CD8-positive, alpha-beta memory T cell (primary cell): ENCODE data around the gene NXN. TPM values are rescaled to one million over a fixed set of nuclear protein-coding genes. Genes with fewer than 3 reads are reported as not detected.

Source experiments
- CTCF ChIA-PET: fragments of 350-600 bp; sonication (Branson Sonifier 250); formaldehyde crosslinking; loops from one replicate; lab custom pipeline; 2021; ENCODE audit warnings: antibody characterized with exemption; lab: Charles Lee
- POLR2A ChIA-PET: fragments of 350-600 bp; sonication (Branson Sonifier 250); formaldehyde crosslinking; loops from one replicate; lab custom pipeline; 2021; ENCODE audit warnings: antibody characterized with exemption; lab: Charles Lee
- DNase-seq, 5 donors: peaks; one replicate each; pipeline versions ENCODE4 v3.0.0 to v3.0.0-alpha.2; 2020 to 2022; ENCODE audit warnings: mixed read lengths in 1 of 5
- H3K27ac ChIP-seq: one replicate; pipeline ENCODE4 v1.7.0; 2013; ENCODE audit warnings: low read depth, mild to moderate bottlenecking, low read length, moderate library complexity
- H3K27me3 ChIP-seq: 2 replicates; pipeline ENCODE4 v1.7.0; 2013; ENCODE audit warnings: low read length, mild to moderate bottlenecking; ENCODE audit not compliant: insufficient read depth, poor library complexity, severe bottlenecking
- H3K36me3 ChIP-seq: 2 replicates; pipeline ENCODE4 v1.7.0; 2013; ENCODE audit warnings: mild to moderate bottlenecking, low read length, moderate library complexity; ENCODE audit not compliant: insufficient read depth
- H3K4me1 ChIP-seq: 2 replicates; pipeline ENCODE4 v1.7.0; 2013; ENCODE audit warnings: mild to moderate bottlenecking, low read length, moderate library complexity; ENCODE audit not compliant: insufficient read depth
- H3K4me3 ChIP-seq: 2 replicates; pipeline ENCODE4 v1.7.0; 2013; ENCODE audit warnings: mild to moderate bottlenecking, low read length
- H3K9me3 ChIP-seq: 2 replicates; pipeline ENCODE4 v1.7.0; 2013; ENCODE audit warnings: mild to moderate bottlenecking, low read length
- H3K27ac Mint-ChIP-seq, 8 donors: one replicate each; pipeline ENCODE4 v1.8.0; 2020 to 2021; ENCODE audit warnings: mixed read lengths in 8 of 8, mild to moderate bottlenecking in 6 of 8, inconsistent platforms in 3 of 8, moderate library complexity in 3 of 8
- H3K27me3 Mint-ChIP-seq, 2 donors: one replicate each; pipeline ENCODE4 v1.8.0; 2020 to 2021; ENCODE audit warnings: mixed read lengths in 2 of 2, mild to moderate bottlenecking in 1 of 2, moderate library complexity in 1 of 2
- H3K36me3 Mint-ChIP-seq, 3 donors: one replicate each; pipeline ENCODE4 v1.8.0; 2020 to 2021; ENCODE audit warnings: mixed read lengths in 3 of 3, inconsistent platforms in 1 of 3, mild to moderate bottlenecking in 1 of 3
- H3K4me1 Mint-ChIP-seq, 3 donors: one replicate each; pipeline ENCODE4 v1.8.0; 2020 to 2021; ENCODE audit warnings: mixed read lengths in 3 of 3, inconsistent platforms in 1 of 3, mild to moderate bottlenecking in 1 of 3
- H3K4me3 Mint-ChIP-seq, 7 donors: one replicate each; pipeline ENCODE4 v1.8.0; 2020 to 2021; ENCODE audit warnings: mixed read lengths in 7 of 7, mild to moderate bottlenecking in 6 of 7, moderate library complexity in 4 of 7, inconsistent platforms in 2 of 7
- H3K9me3 Mint-ChIP-seq, 5 donors: one replicate each; pipeline ENCODE4 v1.8.0; 2020 to 2022; ENCODE audit warnings: mixed read lengths in 5 of 5, mild to moderate bottlenecking in 3 of 5, moderate library complexity in 2 of 5, inconsistent platforms in 1 of 5
- polyA plus RNA-seq: library from polyadenylated mRNA; unstranded; fragments of 300-500 nt; fragmentation: Illumina TruSeq; gene quantifications from one replicate; pipeline ENCODE4 v1.2.3, GENCODE V29; 2021
- total RNA-seq, 2 experiments: library from RNA; stranded (reverse); gene quantifications; one replicate each; pipeline ENCODE4 v1.2.3, GENCODE V29; 2021

The NXN gene
- total and polyA plus RNA-seq, 3 experiments from 2014 or later = 0.08 to 0.42 (median 0.31) TPM

GRCh38 chr17:1003633-1003971 lies 24.0 kb upstream of the NXN start:
- POLR2A ChIA-PET = no interaction called here

DNA sequence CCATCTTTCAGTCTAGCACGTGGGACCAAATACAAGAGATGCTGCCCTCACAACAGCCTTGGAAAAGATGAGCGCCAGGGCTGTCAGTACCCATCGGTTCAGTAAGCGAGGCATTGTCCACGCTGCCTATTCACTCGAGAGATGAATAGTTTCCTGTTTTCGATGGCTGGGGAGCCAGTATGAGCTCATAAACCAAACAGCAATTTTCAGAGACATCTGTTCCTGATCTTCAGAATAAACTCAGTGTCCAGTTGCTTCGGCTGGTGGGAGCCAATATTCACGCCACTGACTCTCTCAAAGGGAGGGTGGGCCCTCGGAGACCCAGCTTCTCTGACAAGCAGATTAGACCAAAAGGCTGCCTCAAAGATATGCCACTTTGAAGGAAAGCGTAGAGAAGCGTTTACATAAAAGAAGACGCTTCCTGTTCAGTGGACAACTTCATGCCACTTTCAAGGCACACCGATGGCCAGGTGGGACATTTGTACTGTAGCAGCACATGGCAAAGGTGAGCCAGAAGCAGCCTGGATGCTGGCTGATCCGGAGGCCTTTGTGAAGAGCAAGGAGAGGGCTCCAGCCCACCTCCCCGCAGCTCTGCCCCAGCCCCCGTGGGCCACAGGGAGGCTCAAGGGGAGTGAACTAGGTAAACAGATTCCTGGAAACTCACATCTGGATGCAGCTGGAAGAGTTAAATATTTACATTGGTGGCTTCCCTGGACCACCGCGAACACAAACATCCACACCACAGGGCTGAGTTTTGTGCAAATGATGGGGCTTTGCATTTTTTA lies 23.4 kb upstream of the NXN start:
- Histone ChIP-seq H3K9me3 (no peaks in the 10 kb centered on the region), H3K36me3 (peaks cover 27% of the 10 kb centered on the region), H3K27me3 (no peaks in the 10 kb centered on the region), H3K27ac (no peak overlapping the region), H3K4me1 (peaks cover 4% of the 10 kb centered on the region), H3K4me3 (no peak overlapping the region)
- Mint-ChIP-seq H3K9me3 (no peaks in the 10 kb centered on the region), H3K27me3 (no peaks in the 10 kb centered on the region), H3K4me1 (peaks cover 13 to 19% (median 19%) of the 10 kb centered on the region in 3 donors), H3K36me3 (peaks cover 0 to 72% (median 4%) of the 10 kb centered on the region in 3 donors), H3K4me3 (no peak overlapping the region), H3K27ac (peak overlapping the region in 2 of 8 donors; percentile 17 to 30)
- CTCF ChIA-PET = interaction anchor here (1.1 kb wide), 1 partner anchor 22 kb away, joined by 4 read pairs; no protein-coding TSS in a partner anchor
- POLR2A ChIA-PET = no interaction called here
- no peak for DNase-seq

More at GRCh38 chr17:1003633-1003971, 24.0 kb upstream of the NXN start:
- Histone ChIP-seq H3K27me3 (no peaks in the 10 kb centered on the region), H3K27ac (no peak overlapping the region), H3K4me1 (no peaks in the 10 kb centered on the region), H3K36me3 (peaks cover 27% of the 10 kb centered on the region), H3K4me3 (no peak overlapping the region), H3K9me3 (no peaks in the 10 kb centered on the region)
- no peak overlapping the region for H3K4me3 Mint-ChIP-seq
- no peak for DNase-seq
- H3K9me3 Mint-ChIP-seq = no peaks in the 10 kb centered on the region
- peaks cover 8 to 13% (median 13%) of the 10 kb centered on the region in 3 donors for H3K4me1 Mint-ChIP-seq
- peaks cover 0 to 79% (median 4%) of the 10 kb centered on the region in 3 donors for H3K36me3 Mint-ChIP-seq
- no peaks in the 10 kb centered on the region for H3K27me3 Mint-ChIP-seq
- CTCF ChIA-PET = no interaction called here
- peak overlapping the region in 1 of 8 donors; percentile 30 for H3K27ac Mint-ChIP-seq

DNA sequence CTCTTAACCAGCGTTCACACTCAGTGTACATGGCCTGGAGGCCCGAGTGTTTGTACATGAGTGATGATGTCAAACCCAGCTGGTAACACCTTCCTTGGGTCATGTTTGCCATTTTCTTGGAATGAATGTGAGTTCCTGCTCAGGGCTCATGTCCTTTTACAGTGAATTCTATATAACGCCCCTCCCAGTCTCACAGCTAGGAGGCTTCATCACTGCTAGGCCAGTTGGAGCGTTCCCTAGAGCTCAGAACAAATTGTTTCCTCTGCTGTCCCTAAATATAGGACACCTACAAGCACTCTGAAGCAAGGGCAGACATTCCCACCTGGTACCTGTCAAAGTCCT lies 22.8 kb upstream of the NXN start:
- H3K36me3 ChIP-seq = peaks cover 27% of the 10 kb centered on the region
- H3K9me3 ChIP-seq = no peaks in the 10 kb centered on the region
- no peaks in the 10 kb centered on the region for H3K27me3 ChIP-seq
- ChIA-PET CTCF (interaction anchor here (1.1 kb wide), 1 partner anchor 21 kb away, joined by 4 read pairs; no protein-coding TSS in a partner anchor), POLR2A (no interaction called here)
- DNase-seq = no peak
- H3K4me3 ChIP-seq = no peak overlapping the region
- Mint-ChIP-seq H3K4me3 (no peak overlapping the region), H3K4me1 (peaks cover 16 to 24% (median 24%) of the 10 kb centered on the region in 3 donors), H3K9me3 (no peaks in the 10 kb centered on the region), H3K36me3 (peaks cover 0 to 70% (median 4%) of the 10 kb centered on the region in 3 donors), H3K27me3 (no peaks in the 10 kb centered on the region), H3K27ac (peak overlapping the region in 1 of 8 donors; percentile 76)
- H3K27ac ChIP-seq = no peak overlapping the region
- peaks cover 10% of the 10 kb centered on the region for H3K4me1 ChIP-seq

DNA sequence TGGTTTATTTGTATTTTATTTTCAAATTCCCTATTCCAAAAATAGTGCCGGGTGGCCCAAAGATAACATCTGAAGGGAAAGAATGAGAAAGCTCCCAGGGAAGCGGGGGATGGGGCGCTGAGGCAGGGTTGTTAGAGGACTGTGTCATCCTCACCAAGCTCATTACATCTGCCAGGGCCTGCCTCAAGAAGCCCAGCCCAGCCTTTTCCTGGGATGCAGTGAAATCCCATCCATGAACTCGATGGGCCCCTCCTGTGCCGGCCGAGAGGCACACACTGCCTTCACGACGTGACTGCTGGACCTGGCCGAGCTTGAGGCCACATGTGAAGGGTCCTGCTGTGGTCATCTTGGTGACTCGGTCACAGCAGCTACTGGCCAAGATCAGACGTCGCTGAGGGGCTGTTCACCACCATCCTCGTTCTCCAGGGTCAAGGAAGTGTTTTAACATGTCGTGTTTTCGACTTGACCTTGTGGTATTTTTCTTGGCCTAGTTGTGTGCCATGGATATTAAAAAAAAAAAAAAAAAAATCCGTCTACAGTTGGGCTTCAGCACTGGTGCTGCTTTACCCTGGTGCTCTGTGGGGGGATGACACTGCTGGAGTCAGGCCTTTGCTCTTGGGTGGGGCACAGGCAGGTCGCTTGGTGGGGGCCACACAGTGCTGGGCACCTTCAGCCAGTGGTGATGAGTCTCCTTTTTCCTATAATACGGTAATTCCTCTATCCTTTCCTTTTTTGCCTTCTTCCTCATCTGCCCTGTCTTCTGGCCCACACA lies 22.2 kb upstream of the NXN start:
- Histone ChIP-seq H3K9me3 (no peaks in the 10 kb centered on the region), H3K36me3 (peaks cover 27% of the 10 kb centered on the region), H3K4me1 (peaks cover 11% of the 10 kb centered on the region), H3K27me3 (no peaks in the 10 kb centered on the region), H3K4me3 (no peak overlapping the region), H3K27ac (no peak overlapping the region)
- ChIA-PET CTCF (interaction anchor here (1.3 to 1.6 kb wide), 2 partner anchors 21 to 122 kb away, joined by 3 to 6 read pairs; no protein-coding TSS in a partner anchor), POLR2A (no interaction called here)
- Mint-ChIP-seq H3K27me3 (no peaks in the 10 kb centered on the region), H3K27ac (peak overlapping the region in 1 of 8 donors; percentile 76), H3K36me3 (peaks cover 0 to 70% (median 4%) of the 10 kb centered on the region in 3 donors), H3K9me3 (no peaks in the 10 kb centered on the region), H3K4me3 (no peak overlapping the region), H3K4me1 (peaks cover 19 to 28% (median 27%) of the 10 kb centered on the region in 3 donors)
- DNase-seq = no peak

DNA sequence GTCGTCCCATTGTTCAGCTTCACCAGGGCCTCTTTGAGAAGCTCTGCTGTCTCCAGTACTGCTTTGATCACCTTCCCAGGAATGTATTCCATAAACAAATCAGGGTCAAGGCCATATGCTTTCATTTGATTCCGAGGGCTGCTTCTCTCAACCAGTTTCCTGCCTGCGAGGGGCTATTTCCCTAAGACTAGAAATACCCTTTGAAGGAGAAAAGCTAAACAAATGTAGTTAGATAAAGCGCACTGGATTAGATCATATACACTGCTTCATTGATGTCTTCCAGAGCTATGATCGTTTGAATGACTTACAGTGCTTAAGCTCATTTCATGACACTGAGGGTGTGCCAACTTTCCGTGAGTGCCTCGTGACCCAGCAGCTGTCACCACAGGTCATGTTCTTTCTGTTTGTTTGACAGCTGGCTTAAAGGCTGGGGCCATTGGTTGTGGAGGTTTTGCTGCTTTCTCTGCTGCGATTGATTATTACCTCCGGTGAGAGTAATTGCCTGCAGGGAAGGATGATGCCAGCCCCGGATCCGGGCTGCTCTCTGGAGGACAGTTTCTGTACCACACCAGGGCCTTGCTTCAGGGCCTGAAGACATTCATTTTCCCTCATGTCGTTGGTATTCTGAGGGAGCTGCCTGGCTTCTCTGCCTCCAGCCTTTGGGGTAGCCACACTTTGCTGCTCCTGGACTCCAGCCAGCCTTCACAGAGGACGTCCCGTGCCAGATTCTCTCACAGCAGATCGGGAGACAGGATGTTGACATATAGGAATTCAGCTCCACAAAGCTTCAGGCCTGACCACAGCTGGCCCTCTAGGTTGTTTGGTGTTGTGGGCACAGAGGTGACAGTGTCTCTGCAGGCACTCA lies 21.3 kb upstream of the NXN start:
- POLR2A ChIA-PET = no interaction called here
- Histone ChIP-seq H3K27me3 (no peaks in the 10 kb centered on the region), H3K27ac (no peak overlapping the region)

DNA sequence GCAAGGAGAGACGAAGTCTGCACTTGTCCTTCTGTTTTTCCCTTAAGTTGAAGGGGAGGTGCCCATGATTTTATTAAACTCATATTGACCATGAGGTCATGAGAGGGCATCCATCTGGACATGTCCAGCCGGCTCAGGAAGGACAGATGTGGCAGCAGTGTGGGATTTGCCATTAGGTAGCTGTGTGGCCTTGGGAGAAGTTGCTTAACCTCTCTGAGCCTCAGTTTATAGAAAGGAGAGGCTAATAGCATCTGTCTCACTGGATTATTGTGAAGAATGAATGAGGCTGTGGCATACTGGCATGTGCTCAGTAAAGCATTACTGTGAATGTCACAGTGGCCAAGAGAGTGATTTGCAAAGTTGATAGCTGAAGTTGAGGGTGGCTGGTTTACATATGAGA lies 18.5 kb upstream of the NXN start:
- Mint-ChIP-seq H3K4me3 (peak overlapping the region; percentile 94 to 99 (median 99)), H3K27me3 (no peaks in the 10 kb centered on the region), H3K4me1 (peaks cover 21 to 33% (median 29%) of the 10 kb centered on the region in 3 donors), H3K27ac (peak overlapping the region; percentile 44 to 98 (median 84)), H3K36me3 (peaks cover 0 to 44% (median 4%) of the 10 kb centered on the region in 3 donors), H3K9me3 (peaks cover 0 to 16% (median 12%) of the 10 kb centered on the region in 5 donors)
- H3K4me3 ChIP-seq = peak overlapping the region; percentile 96
- H3K36me3 ChIP-seq = peaks cover 27% of the 10 kb centered on the region
- H3K27me3 ChIP-seq = no peaks in the 10 kb centered on the region
- no peak overlapping the region for H3K27ac ChIP-seq
- DNase-seq = no peak
- H3K9me3 ChIP-seq = peaks cover 10% of the 10 kb centered on the region
- CTCF ChIA-PET = interaction anchor here (1.2 to 2.9 kb wide), 4 partner anchors 9 to 586 kb away, joined by 4 to 10 read pairs (median 6); partner anchors contain the start of genes GLOD4 and MRM3
- H3K4me1 ChIP-seq = peaks cover 11% of the 10 kb centered on the region
- POLR2A ChIA-PET = no interaction called here

More for the DNA sequence above, 21.3 kb upstream of the NXN start:
- no peak for DNase-seq
- no peaks in the 10 kb centered on the region for H3K9me3 Mint-ChIP-seq
- H3K27me3 Mint-ChIP-seq = no peaks in the 10 kb centered on the region
- peaks cover 0 to 67% (median 4%) of the 10 kb centered on the region in 3 donors for H3K36me3 Mint-ChIP-seq
- peaks cover 21 to 33% (median 29%) of the 10 kb centered on the region in 3 donors for H3K4me1 Mint-ChIP-seq
- peak overlapping the region in 3 of 8 donors; percentile 27 to 89 (median 39) for H3K27ac Mint-ChIP-seq
- H3K4me1 ChIP-seq = peaks cover 11% of the 10 kb centered on the region
- H3K4me3 Mint-ChIP-seq = peak overlapping the region in 1 of 7 donors; percentile 50
- H3K36me3 ChIP-seq = peaks cover 27% of the 10 kb centered on the region
- CTCF ChIA-PET = interaction anchor here (1.3 to 2.9 kb wide), 3 partner anchors 20 to 121 kb away, joined by 3 to 10 read pairs (median 6); no protein-coding TSS in a partner anchor
- no peaks in the 10 kb centered on the region for H3K9me3 ChIP-seq
- no peak overlapping the region for H3K4me3 ChIP-seq
